B cell (primary cell): ENCODE data around the gene SRSF6. TPM values are rescaled to one million over a fixed set of nuclear protein-coding genes. Genes with fewer than 3 reads are reported as not detected.

ENCODE experiments used
- ATAC-seq: fragments of 200-7000 bp; cut with Tn5 transposase; one replicate; pipeline ENCODE4 v1.10.0; 2021; ENCODE audit warnings: low read depth, mild to moderate bottlenecking, moderate number of reproducible peaks, moderate library complexity
- CTCF ChIA-PET: fragments of 350-600 bp; sonication (Branson Sonifier 250); formaldehyde crosslinking; loops from one replicate; lab custom pipeline; 2021; ENCODE audit warnings: antibody characterized with exemption, inconsistent platforms; lab: Charles Lee
- POLR2A ChIA-PET: fragments of 350-600 bp; sonication (Branson Sonifier 250); formaldehyde crosslinking; loops from one replicate; lab custom pipeline; 2021; ENCODE audit warnings: antibody characterized with exemption; lab: Charles Lee
- DNase-seq: peaks from one replicate; pipeline ENCODE4 v3.0.0; 2013
- H2AFZ ChIP-seq: 2 replicates; pipeline ENCODE4 v1.6.1; 2012; ENCODE audit warnings: mild to moderate bottlenecking, low read depth, low read length; ENCODE audit not compliant: insufficient read depth, poor library complexity, severe bottlenecking
- H3K27ac ChIP-seq, 2 donors: 1 replicate in 1 of 2; 2 replicates in 1 of 2; pipeline ENCODE4 v1.5.1; 2012 to 2013; ENCODE audit warnings: low read length in 2 of 2, mild to moderate bottlenecking in 2 of 2, moderate library complexity in 1 of 2
- H3K27me3 ChIP-seq, 4 experiments: fragments of 200-600 bp in 1 of 4; sonication (generic) in 1 of 4; replicated peaks in 1 of 4; 1 replicate in 2 of 4; 2 replicates in 2 of 4; pipeline versions ENCODE4 v1.6.1 to v1.7.0; 2013 to 2016; ENCODE audit warnings: low read length in 3 of 4, mild to moderate bottlenecking in 2 of 4, mixed read lengths in 1 of 4, moderate library complexity in 1 of 4; ENCODE audit not compliant: insufficient read depth in 4 of 4, control insufficient read depth in 3 of 4; ENCODE audit errors: control extremely low read depth in 1 of 4
- H3K36me3 ChIP-seq, 2 experiments: replicated peaks in 1 of 2; 1 replicate in 1 of 2; 2 replicates in 1 of 2; pipeline versions ENCODE4 v1.6.1 to v1.7.1; 2013; ENCODE audit warnings: low read length in 1 of 2; ENCODE audit not compliant: insufficient read depth in 2 of 2, control insufficient read depth in 1 of 2; ENCODE audit errors: control extremely low read depth in 1 of 2, extremely low read depth in 1 of 2
- H3K4me1 ChIP-seq, 2 donors: fragments of 200-600 bp in 1 of 2; sonication (generic) in 1 of 2; 1 replicate in 1 of 2; 2 replicates in 1 of 2; pipeline versions ENCODE4 v1.5.1 to v1.6.1; 2013 to 2017; ENCODE audit warnings: low read length in 2 of 2; ENCODE audit not compliant: control insufficient read depth in 2 of 2, insufficient read depth in 2 of 2
- H3K4me2 ChIP-seq: replicated peaks from 2 replicates; pipeline ENCODE3; 2012; ENCODE audit warnings: mild to moderate bottlenecking, low read depth, low read length; ENCODE audit not compliant: poor library complexity, severe bottlenecking
- H3K4me3 ChIP-seq, 5 experiments: fragments of 200-600 bp in 1 of 5; sonication (generic) in 1 of 5; 1 replicate in 3 of 5; 2 replicates in 2 of 5; pipeline versions ENCODE4 v1.5.1 to v1.7.0; 2011 to 2016; ENCODE audit warnings: low read length in 4 of 5, mild to moderate bottlenecking in 4 of 5, low read depth in 2 of 5, control low read depth in 1 of 5, moderate library complexity in 1 of 5; ENCODE audit not compliant: insufficient read depth in 1 of 5; ENCODE audit errors: control extremely low read depth in 1 of 5, extremely low read depth in 1 of 5
- H3K79me2 ChIP-seq: fragments of 200-600 bp; sonication (generic); one replicate; pipeline ENCODE4 v1.6.0; 2016; ENCODE audit warnings: low read length; ENCODE audit not compliant: control insufficient read depth, insufficient read depth
- H3K9ac ChIP-seq: fragments of 200-600 bp; sonication (generic); 2 replicates; pipeline ENCODE4 v1.6.1; 2017; ENCODE audit warnings: mild to moderate bottlenecking, low read length, moderate library complexity
- H3K9me3 ChIP-seq, 3 donors: one replicate each; pipeline versions ENCODE4 v1.6.1 to v1.7.1; 2013; ENCODE audit warnings: low read length in 2 of 3; ENCODE audit not compliant: control insufficient read depth in 2 of 3, insufficient read depth in 1 of 3; ENCODE audit errors: control extremely low read depth in 1 of 3
- H4K20me1 ChIP-seq: 2 replicates; pipeline ENCODE4 v1.6.0; 2012; ENCODE audit warnings: mild to moderate bottlenecking, low read length; ENCODE audit not compliant: insufficient read depth, control insufficient read depth, poor library complexity, severe bottlenecking
- H3K27ac Mint-ChIP-seq: one replicate; pipeline ENCODE4 v1.8.0; 2021; ENCODE audit warnings: mixed read lengths
- H3K27me3 Mint-ChIP-seq: one replicate; pipeline ENCODE4 v1.8.0; 2021; ENCODE audit warnings: mixed read lengths
- H3K4me1 Mint-ChIP-seq: one replicate; pipeline ENCODE4 v1.8.0; 2021; ENCODE audit warnings: mixed read lengths
- H3K4me3 Mint-ChIP-seq: one replicate; pipeline ENCODE4 v1.8.0; 2021; ENCODE audit warnings: mixed read lengths
- H3K9me3 Mint-ChIP-seq: one replicate; pipeline ENCODE4 v1.8.0; 2022; ENCODE audit warnings: mixed read lengths; ENCODE audit not compliant: insufficient read depth
- EZH2 ChIP-seq: IDR thresholded peaks from 2 replicates; pipeline ENCODE4 v1.6.1; 2012; ENCODE audit warnings: borderline replicate concordance, low read depth, mild to moderate bottlenecking, moderate library complexity, low read length; ENCODE audit not compliant: insufficient read depth, poor library complexity, severe bottlenecking
- WGBS: methylation state at CpG from one replicate; pipeline ENCODE4 v1.1.5; 2013; ENCODE audit warnings: missing lambda C conversion rate; ENCODE audit not compliant: insufficient coverage; 5-methylcytosine and 5-hydroxymethylcytosine counted together
- intact Hi-C: fragments of 100-400 bp; cut with micrococcal nuclease; formaldehyde crosslinking; loops from one replicate; pipeline ENCODE4 v1.10.0; 2022
- polyA plus RNA-seq: library from polyadenylated mRNA; depleted of rRNA; stranded (reverse); fragments of >200 nt; gene quantifications from 2 replicates; pipeline ENCODE4 v1.2.3, GENCODE V29; 2012
- total RNA-seq, 2 donors: library from RNA; stranded (reverse); fragments of 120-200 nt in 1 of 2; gene quantifications; 1 replicate in 1 of 2; 2 replicates in 1 of 2; pipeline versions ENCODE4 v1.2.3 to v1.2.4, GENCODE V29; 2013 to 2022
- TF ChIP-seq, protein P1 (sequence below): fragments of 200-600 bp; IDR thresholded peaks from one replicate; pipeline ENCODE4 v1.8.0; 2022; ENCODE audit warnings: antibody characterized with exemption, mild to moderate bottlenecking

The SRSF6 gene
- total and polyA plus RNA-seq, 2 donors (not counting 1 experiment from before 2014, with no cell fraction given), result 201 to 296 TPM

DNA sequence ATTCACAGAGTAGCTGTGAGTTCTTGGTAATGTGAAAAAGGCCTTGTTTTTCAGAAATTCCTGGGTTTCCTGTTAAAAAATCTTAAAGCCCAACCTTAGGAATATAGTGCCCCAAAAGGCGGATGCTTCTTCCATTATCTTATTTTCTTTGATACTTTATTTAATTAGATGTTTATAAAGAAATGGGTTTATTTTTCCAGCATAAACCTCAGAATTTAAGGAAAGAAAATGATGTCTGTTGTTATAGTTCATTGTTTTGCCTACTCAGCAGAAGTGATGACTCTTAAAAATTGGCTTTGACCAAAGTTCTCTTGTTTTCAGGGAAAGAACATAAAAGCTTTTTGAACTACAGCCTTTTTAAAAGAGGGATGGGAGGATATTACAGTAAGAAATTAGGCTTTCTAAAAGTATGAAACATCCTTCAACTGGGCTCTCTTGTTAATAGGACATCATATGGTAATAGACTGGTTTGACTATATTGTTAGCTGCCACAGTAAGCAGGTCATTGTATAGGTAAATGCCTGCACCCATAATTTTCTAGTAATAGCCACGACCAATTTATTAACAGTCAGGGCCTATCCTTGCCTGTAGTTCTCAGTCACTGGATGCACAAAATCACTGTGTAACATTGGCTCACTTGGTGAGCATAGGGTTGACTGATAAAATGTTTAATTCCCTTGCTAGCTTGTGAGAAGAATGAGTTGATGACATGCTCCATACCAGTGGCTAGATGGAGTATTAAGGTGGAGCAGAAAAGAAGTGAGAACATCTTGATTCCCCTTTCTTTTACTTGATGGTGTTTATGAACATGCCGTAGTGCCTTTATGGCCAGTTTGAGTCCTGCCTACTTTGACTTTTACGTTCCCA, 5.2 kb downstream of the SRSF6 start:
- WGBS, result 100% methylated on average over 1 of the region's 4 CpGs
- H3K4me1 ChIP-seq, result peaks cover 5 to 6% of the 10 kb centered on the region in 2 donors
- ChIA-PET CTCF (interaction anchor here (0.8 to 1.1 kb wide), 3 partner anchors 13 to 229 kb away, joined by 3 to 6 read pairs (median 3); no protein-coding TSS in a partner anchor), POLR2A (no interaction called here)
- no peak overlapping the region for H3K27ac ChIP-seq
- intact Hi-C loops, result no loop called here
- Mint-ChIP-seq H3K27me3 (no peaks in the 10 kb centered on the region), H3K9me3 (no peaks in the 10 kb centered on the region), H3K27ac (no peak overlapping the region), H3K4me1 (peaks cover 32% of the 10 kb centered on the region), H3K4me3 (no peak overlapping the region)
- H2AFZ ChIP-seq, result no peak overlapping the region
- DNase-seq (no peak), ATAC-seq (no peak)
- no peak for TF ChIP-seq EZH2
- TF ChIP-seq, protein P1, sequence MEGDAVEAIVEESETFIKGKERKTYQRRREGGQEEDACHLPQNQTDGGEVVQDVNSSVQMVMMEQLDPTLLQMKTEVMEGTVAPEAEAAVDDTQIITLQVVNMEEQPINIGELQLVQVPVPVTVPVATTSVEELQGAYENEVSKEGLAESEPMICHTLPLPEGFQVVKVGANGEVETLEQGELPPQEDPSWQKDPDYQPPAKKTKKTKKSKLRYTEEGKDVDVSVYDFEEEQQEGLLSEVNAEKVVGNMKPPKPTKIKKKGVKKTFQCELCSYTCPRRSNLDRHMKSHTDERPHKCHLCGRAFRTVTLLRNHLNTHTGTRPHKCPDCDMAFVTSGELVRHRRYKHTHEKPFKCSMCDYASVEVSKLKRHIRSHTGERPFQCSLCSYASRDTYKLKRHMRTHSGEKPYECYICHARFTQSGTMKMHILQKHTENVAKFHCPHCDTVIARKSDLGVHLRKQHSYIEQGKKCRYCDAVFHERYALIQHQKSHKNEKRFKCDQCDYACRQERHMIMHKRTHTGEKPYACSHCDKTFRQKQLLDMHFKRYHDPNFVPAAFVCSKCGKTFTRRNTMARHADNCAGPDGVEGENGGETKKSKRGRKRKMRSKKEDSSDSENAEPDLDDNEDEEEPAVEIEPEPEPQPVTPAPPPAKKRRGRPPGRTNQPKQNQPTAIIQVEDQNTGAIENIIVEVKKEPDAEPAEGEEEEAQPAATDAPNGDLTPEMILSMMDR, result no peak
- H3K27me3 ChIP-seq, result no peaks in the 10 kb centered on the region
- H4K20me1 ChIP-seq, result peaks cover 82% of the 10 kb centered on the region
- no peak overlapping the region for H3K4me3 ChIP-seq
- H3K79me2 ChIP-seq, result peaks cover 31% of the 10 kb centered on the region
- H3K9ac ChIP-seq, result no peak overlapping the region
- no peaks in the 10 kb centered on the region for H3K9me3 ChIP-seq
- no peak overlapping the region for H3K4me2 ChIP-seq
- peaks cover 17 to 80% of the 10 kb centered on the region in 2 experiments for H3K36me3 ChIP-seq
